H1 (cell line): ENCODE results near the gene CCDC51. TPM values are rescaled to one million over a fixed set of nuclear protein-coding genes. Genes with fewer than 3 reads are reported as not detected.
A peak's percentile ranks its signal among the peaks of the same experiment; 100 is the strongest.

Experiments
- CTCF ChIA-PET: fragments of 300-600 bp; sonication (Branson Sonifier 250); formaldehyde crosslinking; loops from one replicate; lab custom pipeline; 2021; ENCODE audit not compliant: partially characterized antibody; lab: Charles Lee
- POLR2A ChIA-PET: fragments of 300-600 bp; sonication (Branson Sonifier 250); formaldehyde crosslinking; loops from one replicate; lab custom pipeline; 2021; ENCODE audit warnings: inconsistent platforms; ENCODE audit not compliant: partially characterized antibody; lab: Charles Lee
- DNase-seq, 2 experiments: peaks; one replicate each; pipeline versions ENCODE4 v3.0.0 to v3.0.0-alpha.2; 2010 to 2022; ENCODE audit warnings: low spot score in 2 of 2, low read depth in 1 of 2, mixed read lengths in 1 of 2
- FAIRE-seq: peaks from 2 replicates; lab custom pipeline; 2011; peaks lifted over from hg19 to GRCh38; lab: Jason Lieb, UNC
- H2AFZ ChIP-seq: 2 replicates; pipeline ENCODE4 v1.8.1; 2012; ENCODE audit warnings: low read length, inconsistent platforms
- H2AK5ac ChIP-seq: 2 replicates; pipeline ENCODE4 v1.6.1; 2013; ENCODE audit warnings: low read depth, low read length
- H2BK120ac ChIP-seq: replicated peaks from 2 replicates; pipeline ENCODE3; 2013; ENCODE audit warnings: low read depth, low read length, inconsistent platforms
- H2BK12ac ChIP-seq: 2 replicates; pipeline ENCODE4 v1.6.1; 2013; ENCODE audit warnings: low read depth, low read length
- H2BK15ac ChIP-seq: 2 replicates; pipeline ENCODE4 v1.6.1; 2013; ENCODE audit warnings: low read length
- H2BK20ac ChIP-seq: 2 replicates; pipeline ENCODE4 v1.6.1; 2013; ENCODE audit warnings: low read length
- H2BK5ac ChIP-seq: 2 replicates; pipeline ENCODE4 v1.6.1; 2013; ENCODE audit warnings: low read depth, low read length
- H3K14ac ChIP-seq: 2 replicates; pipeline ENCODE4 v1.6.1; 2013; ENCODE audit warnings: inconsistent platforms; ENCODE audit not compliant: insufficient read length
- H3K18ac ChIP-seq: 2 replicates; pipeline ENCODE4 v1.6.1; 2013; ENCODE audit warnings: low read length; ENCODE audit errors: extremely low read depth
- H3K23ac ChIP-seq: 2 replicates; pipeline ENCODE4 v1.6.1; 2013; ENCODE audit warnings: inconsistent platforms; ENCODE audit not compliant: insufficient read length
- H3K23me2 ChIP-seq: 2 replicates; pipeline ENCODE4 v1.6.1; 2013; ENCODE audit warnings: low read depth, low read length
- H3K27ac ChIP-seq: 2 replicates; pipeline ENCODE4 v1.6.1; 2011; ENCODE audit warnings: low read depth, low read length, inconsistent platforms
- H3K27me3 ChIP-seq, 4 experiments: replicated peaks in 1 of 4; 1 replicate in 1 of 4; 2 replicates in 3 of 4; pipeline versions ENCODE4 v1.6.1 to v1.8.1; 2011 to 2013; ENCODE audit warnings: low read length in 3 of 4, mild to moderate bottlenecking in 3 of 4, inconsistent platforms in 2 of 4, mixed read lengths in 2 of 4, moderate library complexity in 1 of 4; ENCODE audit not compliant: control insufficient read depth in 3 of 4, insufficient read depth in 3 of 4; ENCODE audit errors: extremely low read depth in 1 of 4
- H3K36me3 ChIP-seq, 4 experiments: 2 replicates each; pipeline versions ENCODE4 v1.6.1 to v1.8.1; 2011 to 2013; ENCODE audit warnings: mild to moderate bottlenecking in 4 of 4, low read length in 3 of 4, moderate library complexity in 2 of 4, control low read depth in 1 of 4, inconsistent platforms in 1 of 4; ENCODE audit not compliant: insufficient read depth in 4 of 4, control insufficient read depth in 2 of 4
- H3K4ac ChIP-seq: replicated peaks from 2 replicates; pipeline ENCODE3; 2013; ENCODE audit warnings: low read length, low read depth, mixed read lengths, inconsistent platforms; ENCODE audit not compliant: insufficient read length
- H3K4me1 ChIP-seq, 4 experiments: replicated peaks in 1 of 4; 1 replicate in 1 of 4; 2 replicates in 3 of 4; pipeline versions ENCODE4 v1.6.1 to v1.8.1; 2011 to 2013; ENCODE audit warnings: low read length in 3 of 4, inconsistent platforms in 2 of 4, mixed read lengths in 1 of 4; ENCODE audit not compliant: insufficient read depth in 4 of 4, control insufficient read depth in 3 of 4
- H3K4me2 ChIP-seq, 2 experiments: 2 replicates each; pipeline versions ENCODE4 v1.6.1 to v1.8.1; 2011 to 2013; ENCODE audit warnings: low read depth in 2 of 2, low read length in 2 of 2, control low read depth in 1 of 2, inconsistent platforms in 1 of 2, mild to moderate bottlenecking in 1 of 2; ENCODE audit not compliant: insufficient read depth in 1 of 2
- H3K4me3 ChIP-seq, 4 experiments: fragments of 200-600, 300-600 bp in 1 of 4; sonication (generic), shearing (Covaris generic), sonication (Bioruptor Twin) in 1 of 4; 2 replicates each; pipeline versions ENCODE4 v1.5.1 to v1.8.1; 2011 to 2016; ENCODE audit warnings: low read length in 4 of 4, low read depth in 3 of 4, control low read depth in 2 of 4, inconsistent platforms in 2 of 4, mild to moderate bottlenecking in 2 of 4, mixed read lengths in 1 of 4, moderate library complexity in 1 of 4; ENCODE audit not compliant: insufficient read depth in 2 of 4; ENCODE audit errors: extremely low read depth in 1 of 4
- H3K56ac ChIP-seq: replicated peaks from 2 replicates; pipeline ENCODE3; 2013; ENCODE audit warnings: low read depth, mild to moderate bottlenecking, mixed read lengths, low read length, inconsistent platforms; ENCODE audit not compliant: insufficient read length
- H3K79me1 ChIP-seq: 2 replicates; pipeline ENCODE4 v1.6.1; 2013; ENCODE audit warnings: low read depth, low read length, control low read depth
- H3K79me2 ChIP-seq, 2 experiments: 2 replicates each; pipeline versions ENCODE4 v1.6.1 to v1.8.1; 2012 to 2013; ENCODE audit warnings: low read length in 2 of 2, mild to moderate bottlenecking in 2 of 2, inconsistent platforms in 1 of 2; ENCODE audit not compliant: insufficient read depth in 2 of 2, control insufficient read depth in 1 of 2
- H3K9ac ChIP-seq, 4 experiments: replicated peaks in 1 of 4; 1 replicate in 1 of 4; 2 replicates in 3 of 4; pipeline versions ENCODE4 v1.6.1 to v1.8.1; 2011 to 2013; ENCODE audit warnings: low read depth in 3 of 4, low read length in 3 of 4, control low read depth in 2 of 4, mild to moderate bottlenecking in 2 of 4, moderate library complexity in 2 of 4, inconsistent platforms in 1 of 4; ENCODE audit errors: extremely low read depth in 1 of 4
- H3K9me3 ChIP-seq, 2 experiments: 2 replicates each; pipeline versions ENCODE4 v1.6.1 to v1.8.1; 2012 to 2013; ENCODE audit warnings: mild to moderate bottlenecking in 2 of 2, moderate library complexity in 2 of 2, control low read depth in 1 of 2, inconsistent platforms in 1 of 2, low read depth in 1 of 2, low read length in 1 of 2, mixed read lengths in 1 of 2; ENCODE audit not compliant: insufficient read depth in 2 of 2
- H4K20me1 ChIP-seq, 2 experiments: replicated peaks in 1 of 2; 2 replicates each; pipeline versions ENCODE3 to v1.8.1; 2011 to 2013; ENCODE audit warnings: inconsistent platforms in 2 of 2, low read length in 2 of 2, mild to moderate bottlenecking in 1 of 2; ENCODE audit not compliant: insufficient read depth in 2 of 2, control insufficient read depth in 1 of 2
- H4K5ac ChIP-seq: 2 replicates; pipeline ENCODE4 v1.6.1; 2013; ENCODE audit warnings: low read length, low read depth, mixed read lengths, inconsistent platforms; ENCODE audit not compliant: insufficient read length
- H4K8ac ChIP-seq: 2 replicates; pipeline ENCODE4 v1.8.0; 2013; ENCODE audit warnings: mild to moderate bottlenecking, moderate library complexity, low read length, inconsistent platforms; ENCODE audit not compliant: insufficient read depth; ENCODE audit errors: extremely low read depth
- H4K91ac ChIP-seq: replicated peaks from 2 replicates; pipeline ENCODE3; 2013; ENCODE audit warnings: low read length, mixed read lengths, inconsistent platforms; ENCODE audit not compliant: insufficient read length
- POLR2AphosphoS5 ChIP-seq: IDR thresholded peaks from 2 replicates; pipeline ENCODE4 v1.6.1; 2011; ENCODE audit warnings: low read depth, low read length
- RAD21 ChIP-seq, 2 experiments: IDR thresholded peaks in 1 of 2; conservative IDR thresholded peaks in 1 of 2; 2 replicates each; pipeline ENCODE4 v1.6.1; 2011; ENCODE audit warnings: low read depth in 2 of 2, low read length in 2 of 2, improper control_type of control experiment in 1 of 2, inconsistent platforms in 1 of 2, mild to moderate bottlenecking in 1 of 2, moderate library complexity in 1 of 2
- SIN3A ChIP-seq, 2 experiments: IDR thresholded peaks in 1 of 2; conservative IDR thresholded peaks in 1 of 2; 2 replicates each; pipeline ENCODE4 v1.6.1; 2011 to 2012; ENCODE audit warnings: low read length in 2 of 2, improper control_type of control experiment in 1 of 2, low read depth in 1 of 2, mild to moderate bottlenecking in 1 of 2
- SIRT6 ChIP-seq: IDR thresholded peaks from one replicate; pipeline ENCODE4 v1.7.1; 2012; ENCODE audit warnings: low read length, inconsistent platforms
- SIX5 ChIP-seq: IDR thresholded peaks from 2 replicates; pipeline ENCODE4 v1.6.1; 2011; ENCODE audit warnings: mild to moderate bottlenecking, low read depth, low read length
- TAF7 ChIP-seq: optimal IDR thresholded peaks from 2 replicates; pipeline ENCODE3; 2011; ENCODE audit warnings: low read depth, mild to moderate bottlenecking, inconsistent platforms, low read length, moderate library complexity, borderline replicate concordance
- TBP ChIP-seq: IDR thresholded peaks from 2 replicates; pipeline ENCODE4 v1.6.1; 2011; ENCODE audit warnings: low read depth, low read length, improper control_type of control experiment
- YY1 ChIP-seq: IDR thresholded peaks from 2 replicates; pipeline ENCODE4 v1.6.1; 2011; ENCODE audit warnings: low read depth, mild to moderate bottlenecking, low read length
- WGBS, 2 experiments: shearing (Covaris generic) in 1 of 2; methylation state at CpG; one replicate each; pipeline versions ENCODE4 v1.1.6 to v1.1.7; 2013 to 2015; ENCODE audit warnings: low lambda C conversion rate in 2 of 2, mixed read lengths in 2 of 2, inconsistent platforms in 1 of 2, low coverage in 1 of 2, missing lambda C conversion rate in 1 of 2; ENCODE audit not compliant: insufficient replicate concordance in 2 of 2, insufficient coverage in 1 of 2, insufficient read length in 1 of 2; ENCODE audit errors: extremely low coverage in 1 of 2, missing lambda C conversion rate in 1 of 2; 5-methylcytosine and 5-hydroxymethylcytosine counted together
- polyA plus RNA-seq, 7 experiments: library from polyadenylated mRNA; depleted of rRNA in 3 of 7; stranded (reverse) in 5 of 7; unstranded in 2 of 7; fragments of >200 nt in 5 of 7; fragments of 200-250 nt in 2 of 7; gene quantifications; 1 replicate in 5 of 7; 2 replicates in 1 of 7; 4 replicates in 1 of 7; pipeline versions ENCODE4 v1.2.1 to v1.2.3, GENCODE V29; 2011 to 2013; ENCODE audit warnings: missing spikeins in 2 of 7, mixed read lengths in 2 of 7
- total RNA-seq: library from RNA; stranded (reverse); fragmentation: NEBNext Ultra II Directional; extraction: Animal tissue kit (Norgen Biotek cat#: 25700); gene quantifications from 2 replicates; pipeline ENCODE4 v1.2.1, GENCODE V29; 2021
- TF ChIP-seq, protein P1 (sequence below): IDR thresholded peaks from 2 replicates; pipeline ENCODE4 v1.6.1; 2012; ENCODE audit warnings: inconsistent platforms
- TF ChIP-seq, protein P2 (sequence below): IDR thresholded peaks from 2 replicates; pipeline ENCODE4 v1.6.1; 2012; ENCODE audit warnings: low read length, inconsistent platforms

The CCDC51 gene
- total and polyA plus RNA-seq, 2 of the 8 experiments (the other 6 are each of a cell fraction or from before 2014, with no cell fraction given), result 21.3 to 21.4 TPM

DNA sequence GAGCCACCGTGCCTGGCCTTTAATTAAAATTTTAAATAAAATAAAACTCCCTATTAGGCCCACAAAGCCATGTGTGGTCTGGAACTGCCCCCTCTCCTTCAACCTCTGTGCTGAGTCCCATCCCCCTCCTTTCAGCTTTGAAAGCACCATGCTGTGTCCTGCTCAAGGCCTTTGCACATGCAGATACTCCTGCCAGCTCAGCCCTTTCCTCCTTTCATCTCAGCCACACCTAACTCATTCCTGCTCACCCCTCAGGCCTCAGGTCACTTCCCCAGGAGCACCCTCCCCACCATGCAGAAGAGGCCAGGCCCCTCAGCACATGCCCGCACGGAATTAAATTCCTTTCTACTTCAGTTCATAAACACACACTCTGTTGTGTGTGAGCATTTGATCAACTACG, 34.7 kb upstream of the CCDC51 start:
- peak overlapping the region; percentile 99; the same call in 1 of the 2 replicates for H2BK20ac ChIP-seq
- H3K56ac ChIP-seq, result peak overlapping the region; percentile 79
- CTCF ChIA-PET, result interaction anchor here (1.0 to 21.5 kb wide), 9 partner anchors 9 to 85 kb away, joined by 3 to 251 read pairs (median 7); partner anchors contain the start of gene SHISA5
- H2BK120ac ChIP-seq, result peak overlapping the region; percentile 99
- no peak overlapping the region for H3K14ac ChIP-seq
- no peak overlapping the region; a peak in 1 of 7 replicates for H3K9ac ChIP-seq
- H4K20me1 ChIP-seq, result peaks cover 0 to 3% of the 10 kb centered on the region in 2 experiments
- H3K4me1 ChIP-seq, result peaks cover 0 to 29% (median 16%) of the 10 kb centered on the region in 4 experiments; a peak in 6 of 7 replicates
- no peak overlapping the region for H3K23ac ChIP-seq
- peak overlapping the region; percentile 56 to 57 for H3K4me2 ChIP-seq
- peaks cover 0 to 20% of the 10 kb centered on the region in 2 experiments; a peak in 2 of 4 replicates for H3K79me2 ChIP-seq
- H3K27me3 ChIP-seq, result no peaks in the 10 kb centered on the region
- peak overlapping the region in 2 of 4 experiments; percentile 29 to 33; a peak in 4 of 8 replicates for H3K4me3 ChIP-seq
- peak overlapping the region; percentile 92 for H2BK5ac ChIP-seq
- H3K27ac ChIP-seq, result peak overlapping the region; percentile 70
- peaks cover 4% of the 10 kb centered on the region; the same call in 1 of the 2 replicates for H3K79me1 ChIP-seq
- H3K4ac ChIP-seq, result peak overlapping the region; percentile 91
- H3K9me3 ChIP-seq, result no peaks in the 10 kb centered on the region
- H4K91ac ChIP-seq, result peak overlapping the region; percentile 97
- peak overlapping the region; percentile 87 for H4K5ac ChIP-seq
- POLR2A ChIA-PET, result interaction anchor here (0.6 to 7.6 kb wide), 22 partner anchors 9 to 234 kb away, joined by 3 to 83 read pairs (median 5); partner anchors contain the start of genes ATRIP, CCDC51, PFKFB4 and PLXNB1
- WGBS, 2 experiments, result 5% methylated on average over 4 of the region's 4 CpGs; no CpG with 5 or more reads in 1 of the 2 experiments
- peak overlapping the region; percentile 96 for H3K18ac ChIP-seq
- H2BK15ac ChIP-seq, result no peak overlapping the region
- no peak overlapping the region for H2AFZ ChIP-seq
- peak overlapping the region; percentile 100 for H2BK12ac ChIP-seq
- FAIRE-seq, result peak; percentile 98
- peaks cover 6% of the 10 kb centered on the region for H3K23me2 ChIP-seq
- 0 out of 8 replicates have a peak, but pooled peaks cover 0 to 6% (median 0%) of the 10 kb centered on the region in 4 experiments for H3K36me3 ChIP-seq
- H4K8ac ChIP-seq, result no peak overlapping the region
- no peak overlapping the region for H2AK5ac ChIP-seq
- peak; percentile 81 to 98 for DNase-seq
- no peak; the same call in 1 of the 2 replicates for TF ChIP-seq YY1
- peak in 1 of 2 experiments; percentile 17; a peak in 1 of 4 replicates for TF ChIP-seq RAD21 (IDR thresholded peaks at IDR 0.05 in 1 of 2, conservative IDR thresholded peaks at IDR 0.05 in 1 of 2; ENCODE audit: low read depth in 2 of 2, low read length in 2 of 2)
- no peak for TF ChIP-seq TAF7
- TF ChIP-seq SIN3A (conservative IDR thresholded peaks at IDR 0.05 in 1 of 2, IDR thresholded peaks at IDR 0.05 in 1 of 2; ENCODE audit: low read depth in 1 of 2, low read length in 2 of 2), result peak in 1 of 2 experiments; percentile 53; a peak in 1 of 4 replicates
- TF ChIP-seq SIRT6, result no peak
- TF ChIP-seq, protein P1, sequence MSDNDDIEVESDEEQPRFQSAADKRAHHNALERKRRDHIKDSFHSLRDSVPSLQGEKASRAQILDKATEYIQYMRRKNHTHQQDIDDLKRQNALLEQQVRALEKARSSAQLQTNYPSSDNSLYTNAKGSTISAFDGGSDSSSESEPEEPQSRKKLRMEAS, result peak; percentile 82
- TF ChIP-seq, protein P2, sequence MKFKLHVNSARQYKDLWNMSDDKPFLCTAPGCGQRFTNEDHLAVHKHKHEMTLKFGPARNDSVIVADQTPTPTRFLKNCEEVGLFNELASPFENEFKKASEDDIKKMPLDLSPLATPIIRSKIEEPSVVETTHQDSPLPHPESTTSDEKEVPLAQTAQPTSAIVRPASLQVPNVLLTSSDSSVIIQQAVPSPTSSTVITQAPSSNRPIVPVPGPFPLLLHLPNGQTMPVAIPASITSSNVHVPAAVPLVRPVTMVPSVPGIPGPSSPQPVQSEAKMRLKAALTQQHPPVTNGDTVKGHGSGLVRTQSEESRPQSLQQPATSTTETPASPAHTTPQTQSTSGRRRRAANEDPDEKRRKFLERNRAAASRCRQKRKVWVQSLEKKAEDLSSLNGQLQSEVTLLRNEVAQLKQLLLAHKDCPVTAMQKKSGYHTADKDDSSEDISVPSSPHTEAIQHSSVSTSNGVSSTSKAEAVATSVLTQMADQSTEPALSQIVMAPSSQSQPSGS, result no peak
- TF ChIP-seq POLR2AphosphoS5, result no peak; the same call in 1 of the 2 replicates
- no peak for TF ChIP-seq SIX5
- peak; percentile 44; the same call in 1 of the 2 replicates for TF ChIP-seq TBP
